Cardiac fibroblast (primary cell): ENCODE results near the gene C1orf210.

Experiments
- DNase-seq, 2 donors: peaks; one replicate each; pipeline versions ENCODE4 v3.0.0 to v3.0.0-alpha.2; 2010; ENCODE audit warnings: low read depth in 2 of 2
- H3K4me3 ChIP-seq, 2 donors: replicated peaks in 1 of 2; 1 replicate in 1 of 2; 2 replicates in 1 of 2; pipeline ENCODE4 v1.5.1; 2011; ENCODE audit warnings: low read depth in 2 of 2, low read length in 2 of 2, mild to moderate bottlenecking in 2 of 2, moderate library complexity in 1 of 2
- CTCF ChIP-seq: IDR thresholded peaks from one replicate; pipeline ENCODE4 v1.5.1; 2011; ENCODE audit warnings: low read depth, mild to moderate bottlenecking, low read length, inconsistent platforms

The C1orf210 gene

GRCh38 chr1:43286533-43286932, 1.2 kb upstream of the C1orf210 start:
- no peak overlapping the region for H3K4me3 ChIP-seq
- DNase-seq: no peak
- TF ChIP-seq CTCF: no peak

- DNase-seq: no peak
- TF ChIP-seq CTCF: no peak
- H3K4me3 ChIP-seq: no peak overlapping the region
Observed at GRCh38 chr1:43286115-43286514, 734 bp upstream of the C1orf210 start.

GRCh38 chr1:43284546-43285110, 753 bp downstream of the C1orf210 start:
- no peak overlapping the region for H3K4me3 ChIP-seq
- TF ChIP-seq CTCF: no peak
- DNase-seq: no peak

DNA sequence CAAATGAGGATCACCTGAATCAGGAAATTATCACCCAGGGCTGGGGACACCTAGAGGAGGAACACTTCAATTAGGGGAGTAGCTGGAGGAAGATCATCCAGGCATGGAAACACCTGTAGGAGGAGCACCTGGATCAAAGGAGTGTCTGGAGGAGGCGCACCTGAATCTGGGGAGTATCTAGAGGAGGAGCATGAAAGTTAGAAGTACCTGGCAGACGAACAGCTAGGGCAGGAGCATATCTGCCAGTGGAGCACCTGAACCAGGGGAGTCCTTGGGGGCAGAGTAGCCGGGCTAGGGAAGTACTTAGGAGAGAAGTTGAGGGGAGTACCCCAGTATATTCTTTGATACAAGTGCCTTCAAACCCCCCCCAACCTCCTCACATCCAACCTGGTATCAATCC, 1.3 kb downstream of the C1orf210 start:
- TF ChIP-seq CTCF: no peak
- DNase-seq: no peak
- H3K4me3 ChIP-seq: no peak overlapping the region

- DNase-seq: no peak
- TF ChIP-seq CTCF: no peak
Observed at GRCh38 chr1:43282220-43283195, 2.9 kb downstream of the C1orf210 start.

DNA sequence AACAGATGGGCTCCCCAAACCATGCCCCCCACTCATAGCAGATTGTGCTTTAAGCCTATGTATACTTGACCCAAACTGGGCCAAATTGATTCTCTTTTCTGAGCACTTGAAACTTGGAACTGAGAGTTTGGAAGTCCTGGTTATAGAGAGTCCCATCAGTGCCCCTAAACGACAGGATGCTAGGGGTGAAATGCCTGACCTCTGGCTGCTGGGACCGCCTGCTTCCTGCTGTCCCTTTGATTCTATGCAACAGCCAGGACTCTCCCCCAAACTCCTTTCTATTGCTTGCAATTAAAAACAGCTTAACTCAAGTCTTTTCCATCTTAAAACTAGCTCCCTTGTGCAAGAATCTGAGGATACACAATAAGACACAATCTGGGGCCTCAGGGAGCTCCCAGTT, 4.7 kb downstream of the C1orf210 start:
- no peak for DNase-seq
- no peak overlapping the region for H3K4me3 ChIP-seq
- TF ChIP-seq CTCF: no peak

More at GRCh38 chr1:43282220-43283195, 2.9 kb downstream of the C1orf210 start:
- no peak overlapping the region for H3K4me3 ChIP-seq
